ENCODE measurements around the gene PAPPA. TPM values are rescaled to one million over a fixed set of nuclear protein-coding genes. Genes with fewer than 3 reads are reported as not detected.

Gene PAPPA
- total and polyA plus RNA-seq, 9 of the 15 experiments (the other 6 are each of a cell fraction or from before 2014, with no cell fraction given) = 0.06 to 0.18 (median 0.11) TPM

DNA sequence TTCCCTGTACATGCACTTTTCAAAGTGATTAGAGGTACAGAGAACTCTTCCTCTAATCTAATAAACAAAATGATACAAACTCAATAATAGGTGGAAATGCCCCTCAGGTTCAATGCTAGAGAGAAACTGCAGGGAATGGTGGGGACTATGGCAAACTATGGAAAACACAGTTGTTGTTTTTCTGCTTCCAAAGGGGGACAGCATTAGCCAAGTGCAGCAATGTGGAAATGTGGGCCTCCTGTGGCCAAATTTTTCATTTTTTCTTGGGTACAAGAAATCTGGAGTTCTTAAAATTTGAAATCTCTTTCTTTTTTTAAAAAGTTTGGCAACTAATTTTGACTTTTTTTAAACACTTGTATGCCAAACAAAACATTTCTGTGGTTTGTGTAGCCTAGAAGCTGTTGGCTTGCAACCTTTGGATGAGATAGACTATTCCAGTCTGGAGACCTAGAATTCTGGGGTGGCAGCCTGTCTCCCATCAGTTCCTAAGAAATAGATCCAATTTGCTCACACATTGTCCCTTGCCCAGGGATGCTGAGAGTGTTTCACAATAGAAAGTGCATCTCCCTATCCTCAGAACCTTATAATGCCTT is 218.6 kb downstream of the PAPPA start (continued):
- TF ChIP-seq CBX3 (IDR thresholded peaks at IDR 0.05; ENCODE audit: borderline replicate concordance in 1 of 2, low read length in 2 of 2) = no peak

DNA sequence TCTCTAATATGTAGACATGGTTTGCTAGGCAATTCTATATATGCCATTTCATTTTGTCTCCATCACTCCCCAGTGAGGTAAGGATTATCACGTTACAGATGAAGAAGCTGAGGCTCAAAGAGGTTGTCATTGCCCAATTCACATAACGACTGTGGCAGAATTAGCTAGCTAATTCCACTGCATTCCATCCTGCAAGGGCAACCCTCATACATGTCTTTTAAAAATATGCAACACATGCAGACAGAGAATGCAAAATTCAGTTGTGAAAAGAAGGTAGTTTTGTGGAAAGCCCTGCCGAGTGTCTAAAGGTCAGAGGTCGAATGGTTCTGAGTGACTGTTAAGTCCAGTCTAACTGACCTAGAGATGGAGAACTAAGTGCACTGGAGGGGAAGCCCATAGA is 219.2 kb downstream of the PAPPA start:
- peaks cover 0 to 9% of the 10 kb centered on the region in 2 experiments; a peak in 2 of 5 replicates for H3K4me1 ChIP-seq (replicated peaks in 1 of 2; ENCODE audit: control insufficient read depth in 2 of 2, insufficient read depth in 2 of 2, low read length in 2 of 2)
- H4K20me1 ChIP-seq (replicated peaks; ENCODE audit: control insufficient read depth, insufficient read depth, low read length) = no peaks in the 10 kb centered on the region
- H3K79me2 ChIP-seq (ENCODE audit: control insufficient read depth, insufficient read depth, low read length) = no peaks in the 10 kb centered on the region
- H3K9ac ChIP-seq (ENCODE audit: insufficient read depth in 1 of 2, low read depth in 2 of 2, low read length in 2 of 2) = no peak overlapping the region
- H2AFZ ChIP-seq (ENCODE audit: low read depth, low read length) = no peak overlapping the region
- no peaks in the 10 kb centered on the region for H3K9me1 ChIP-seq (ENCODE audit: control insufficient read depth, insufficient read depth, low read length)
- H3K4me3 ChIP-seq = no peak overlapping the region
- intact Hi-C loops (cut with micrococcal nuclease) = no loop called here
- ChIA-PET POLR2A (no interaction called here), CTCF (ENCODE audit: low intra/inter-chr PET ratio) (no interaction called here)
- H3K9me3 ChIP-seq (replicated peaks; ENCODE audit: control insufficient read depth, insufficient read depth, low read depth, low read length) = no peaks in the 10 kb centered on the region
- no peak for TF ChIP-seq NR2C2 (CRISPR knock-in tag; IDR thresholded peaks at IDR 0.05)
- peak; percentile 35; the same call in 1 of the 2 replicates for TF ChIP-seq NR2C2 (tag; IDR thresholded peaks at IDR 0.05)
- TF ChIP-seq NEUROD1 (IDR thresholded peaks at IDR 0.05; ENCODE audit: borderline replicate concordance, low read depth, low read length, partially characterized antibody) = no peak
- no peak for TF ChIP-seq POLR2H (tag; IDR thresholded peaks at IDR 0.05; ENCODE audit: low read depth)
- no peak for TF ChIP-seq NCOA6 (IDR thresholded peaks at IDR 0.05)
- TF ChIP-seq NR2C1 (IDR thresholded peaks at IDR 0.05) = 0 out of 2 replicates have a peak, but pooled peaks have one; percentile 33
- peak; percentile 54; the same call in 1 of the 2 replicates for TF ChIP-seq NR2C1 (tag; IDR thresholded peaks at IDR 0.05)
- WGBS (ENCODE audit: insufficient coverage, low coverage, missing lambda C conversion rate) = 33% methylated on average over 4 of the region's 4 CpGs
- in situ Hi-C loops (cut with MboI) = no loop called here
- H3K36me3 ChIP-seq (ENCODE audit: control insufficient read depth, insufficient read depth, low read length) = no peaks in the 10 kb centered on the region
- H3K27me3 ChIP-seq (ENCODE audit: control insufficient read depth in 2 of 2, insufficient read depth in 2 of 2, low read length in 2 of 2) = no peaks in the 10 kb centered on the region
- no peak for FAIRE-seq
- no peak for DNase-seq (ENCODE audit: extremely low read depth in 1 of 4, low spot score in 3 of 4)
- H3K27ac ChIP-seq (ENCODE audit: extremely low read depth, low read depth, low read length) = no peak overlapping the region
- ATAC-seq = no peak
- H3K4me2 ChIP-seq (ENCODE audit: insufficient read depth, low read length) = no peak overlapping the region
- no TSS peak for BruUV-seq (replicated peaks)
